Activated CD4-positive, alpha-beta memory T cell treated with anti-CD3 and anti-CD28 coated beads for 36 hours (primary cell): ENCODE measurements around the gene MRI1. TPM values are rescaled to one million over a fixed set of nuclear protein-coding genes. Genes with fewer than 3 reads are reported as not detected.

Source experiments
- CTCF ChIA-PET: fragments of 350-600 bp; sonication (Branson Sonifier 250); formaldehyde crosslinking; loops from one replicate; lab custom pipeline; 2021; ENCODE audit warnings: antibody characterized with exemption, inconsistent platforms; lab: Charles Lee
- POLR2A ChIA-PET: fragments of 350-600 bp; sonication (Branson Sonifier 250); formaldehyde crosslinking; loops from one replicate; lab custom pipeline; 2021; ENCODE audit warnings: antibody characterized with exemption; lab: Charles Lee
- DNase-seq: peaks from one replicate; pipeline ENCODE4 v3.0.0-alpha.2; 2020
- H3K27ac Mint-ChIP-seq: one replicate; pipeline ENCODE4 v1.8.0; 2021; ENCODE audit warnings: mixed read lengths
- H3K27me3 Mint-ChIP-seq: one replicate; pipeline ENCODE4 v1.8.0; 2021; ENCODE audit warnings: mixed read lengths
- H3K36me3 Mint-ChIP-seq: one replicate; pipeline ENCODE4 v1.8.0; 2021; ENCODE audit warnings: mixed read lengths
- H3K4me1 Mint-ChIP-seq: one replicate; pipeline ENCODE4 v1.8.0; 2021; ENCODE audit warnings: low read depth, mixed read lengths
- H3K4me3 Mint-ChIP-seq: one replicate; pipeline ENCODE4 v1.8.0; 2021; ENCODE audit warnings: mild to moderate bottlenecking, mixed read lengths
- H3K9me3 Mint-ChIP-seq: one replicate; pipeline ENCODE4 v1.8.0; 2021; ENCODE audit warnings: mixed read lengths
- intact Hi-C: fragments of 100-400 bp; cut with micrococcal nuclease; formaldehyde crosslinking; loops from one replicate; pipeline ENCODE4 v1.15.1; 2023
- total RNA-seq, 2 experiments: library from RNA; stranded (reverse); gene quantifications; one replicate each; pipeline ENCODE4 v1.2.3, GENCODE V29; 2021

The MRI1 gene
- total RNA-seq, 2 experiments from 2014 or later = 17.7 to 19.3 TPM

- H3K36me3 Mint-ChIP-seq = peaks cover 24% of the 10 kb centered on the region
- no peak for DNase-seq
- ChIA-PET POLR2A (interaction anchor here (0.6 kb wide), 1 partner anchor 607 kb away, joined by 3 read pairs; no protein-coding TSS in a partner anchor), CTCF (no interaction called here)
- no peak overlapping the region for H3K4me3 Mint-ChIP-seq
- no peak overlapping the region for H3K27ac Mint-ChIP-seq
- no peaks in the 10 kb centered on the region for H3K27me3 Mint-ChIP-seq
- H3K4me1 Mint-ChIP-seq = peaks cover 11% of the 10 kb centered on the region
- no peaks in the 10 kb centered on the region for H3K9me3 Mint-ChIP-seq
- intact Hi-C loops = no loop called here
Observed at GRCh38 chr19:13762635-13763235, 1.6 kb upstream of the MRI1 start.

- CTCF ChIA-PET = no interaction called here
- Mint-ChIP-seq H3K36me3 (peaks cover 19% of the 10 kb centered on the region), H3K27ac (no peak overlapping the region), H3K4me3 (peak overlapping the region; percentile 57), H3K27me3 (no peaks in the 10 kb centered on the region), H3K9me3 (no peaks in the 10 kb centered on the region), H3K4me1 (peaks cover 11% of the 10 kb centered on the region)
- no peak for DNase-seq
- intact Hi-C loops = no loop called here
- POLR2A ChIA-PET = interaction anchor here (0.6 kb wide), 1 partner anchor 608 kb away, joined by 3 read pairs; no protein-coding TSS in a partner anchor
Observed at GRCh38 chr19:13763265-13763664, 1.1 kb upstream of the MRI1 start.

GRCh38 chr19:13764821-13765394 is 586 bp downstream of the MRI1 start:
- H3K27me3 Mint-ChIP-seq = no peaks in the 10 kb centered on the region
- no peaks in the 10 kb centered on the region for H3K9me3 Mint-ChIP-seq
- peaks cover 11% of the 10 kb centered on the region for H3K4me1 Mint-ChIP-seq
- ChIA-PET CTCF (interaction anchor here (1.1 to 1.4 kb wide), 2 partner anchors 44 to 98 kb away, joined by 4 to 5 read pairs; no protein-coding TSS in a partner anchor), POLR2A (interaction anchor here (0.6 to 2.4 kb wide), 4 partner anchors 10 to 83 kb away, joined by 3 to 14 read pairs (median 5); partner anchors contain the start of gene C19orf53)
- DNase-seq = peak; percentile 53
- H3K4me3 Mint-ChIP-seq = peak overlapping the region; percentile 77
- H3K36me3 Mint-ChIP-seq = peaks cover 13% of the 10 kb centered on the region
- intact Hi-C loops = no loop called here
- no peak overlapping the region for H3K27ac Mint-ChIP-seq

- H3K4me3 Mint-ChIP-seq = peak overlapping the region; percentile 77
- intact Hi-C loops = no loop called here
- CTCF ChIA-PET = interaction anchor here (1.1 to 1.4 kb wide), 2 partner anchors 45 to 97 kb away, joined by 4 to 5 read pairs; no protein-coding TSS in a partner anchor
- peaks cover 13% of the 10 kb centered on the region for H3K36me3 Mint-ChIP-seq
- no peak for DNase-seq
- POLR2A ChIA-PET = interaction anchor here (1.0 to 2.4 kb wide), 3 partner anchors 9 to 23 kb away, joined by 3 to 14 read pairs (median 7); partner anchors contain the start of gene C19orf53
- H3K27ac Mint-ChIP-seq = peak overlapping the region; percentile 1
- H3K9me3 Mint-ChIP-seq = no peaks in the 10 kb centered on the region
- H3K27me3 Mint-ChIP-seq = no peaks in the 10 kb centered on the region
- peaks cover 11% of the 10 kb centered on the region for H3K4me1 Mint-ChIP-seq
Observed at GRCh38 chr19:13765395-13766094, 1.2 kb downstream of the MRI1 start.

GRCh38 chr19:13766095-13766481 is 1.8 kb downstream of the MRI1 start:
- Mint-ChIP-seq H3K4me3 (no peak overlapping the region), H3K36me3 (peaks cover 13% of the 10 kb centered on the region), H3K4me1 (peaks cover 11% of the 10 kb centered on the region), H3K27ac (no peak overlapping the region), H3K9me3 (no peaks in the 10 kb centered on the region), H3K27me3 (no peaks in the 10 kb centered on the region)
- ChIA-PET POLR2A (interaction anchor here (2.4 kb wide), 1 partner anchor 8 kb away, joined by 14 read pairs; the partner anchor contains the start of gene C19orf53), CTCF (interaction anchor here (1.1 kb wide), 1 partner anchor 96 kb away, joined by 3 read pairs; no protein-coding TSS in a partner anchor)
- intact Hi-C loops = no loop called here
- DNase-seq = no peak

GRCh38 chr19:13768510-13768909 is 4.2 kb downstream of the MRI1 start:
- Mint-ChIP-seq H3K4me3 (no peak overlapping the region), H3K27ac (no peak overlapping the region), H3K4me1 (peaks cover 10% of the 10 kb centered on the region), H3K9me3 (no peaks in the 10 kb centered on the region), H3K36me3 (peaks cover 3% of the 10 kb centered on the region), H3K27me3 (no peaks in the 10 kb centered on the region)
- no peak for DNase-seq
- ChIA-PET CTCF (no interaction called here), POLR2A (interaction anchor here (0.8 kb wide), 1 partner anchor 36 kb away, joined by 3 read pairs; no protein-coding TSS in a partner anchor)
- intact Hi-C loops = no loop called here

GRCh38 chr19:13770013-13770635 is 5.8 kb downstream of the MRI1 start:
- H3K27me3 Mint-ChIP-seq = no peaks in the 10 kb centered on the region
- POLR2A ChIA-PET = no interaction called here
- CTCF ChIA-PET = interaction anchor here (1.9 kb wide), 1 partner anchor 92 kb away, joined by 5 read pairs; no protein-coding TSS in a partner anchor
- H3K36me3 Mint-ChIP-seq = peaks cover 4% of the 10 kb centered on the region
- no peak for DNase-seq
- intact Hi-C loops = loop anchor here (10.0 kb wide), 1 partner anchor 315 kb away; the partner anchor contains the start of gene C19orf67
- H3K4me3 Mint-ChIP-seq = no peak overlapping the region
- peaks cover 12% of the 10 kb centered on the region for H3K4me1 Mint-ChIP-seq
- no peak overlapping the region for H3K27ac Mint-ChIP-seq
- H3K9me3 Mint-ChIP-seq = no peaks in the 10 kb centered on the region

GRCh38 chr19:13774217-13775191 is 10.2 kb downstream of the MRI1 start, which contains the start of gene C19orf53:
C19orf53 (plus strand) TSS chr19:13774456; CDS start chr19:13774478, 22 bp downstream.
- Mint-ChIP-seq H3K9me3 (no peaks in the 10 kb centered on the region), H3K27ac (peak within 1 kb of the TSS; percentile 96), H3K36me3 (peaks cover 12% of the 10 kb centered on the region), H3K4me3 (peak within 1 kb of the TSS; percentile 96), H3K27me3 (no peaks in the 10 kb centered on the region), H3K4me1 (peaks cover 21% of the 10 kb centered on the region)
- intact Hi-C loops = loop anchor here (10.0 kb wide), 1 partner anchor 310 kb away; the partner anchor contains the start of gene C19orf67
- ChIA-PET CTCF (interaction anchor here (0.6 to 3.5 kb wide), 8 partner anchors 9 to 216 kb away, joined by 3 to 30 read pairs (median 8); a partner anchor contains a TSS), POLR2A (interaction anchor here (0.6 to 2.6 kb wide), 14 partner anchors 9 to 610 kb away, joined by 3 to 14 read pairs (median 6); partner anchors contain the start of genes MRI1 and ZSWIM4)
- peak; percentile 93 for DNase-seq

GRCh38 chr19:13778398-13778797 is 14.1 kb downstream of the MRI1 start:
- Mint-ChIP-seq H3K27ac (no peak overlapping the region), H3K4me1 (peaks cover 40% of the 10 kb centered on the region), H3K4me3 (no peak overlapping the region), H3K9me3 (no peaks in the 10 kb centered on the region), H3K27me3 (no peaks in the 10 kb centered on the region), H3K36me3 (peaks cover 12% of the 10 kb centered on the region)
- no peak for DNase-seq
- POLR2A ChIA-PET = no interaction called here
- CTCF ChIA-PET = interaction anchor here (4.1 kb wide), 1 partner anchor 84 kb away, joined by 20 read pairs; no protein-coding TSS in a partner anchor
- intact Hi-C loops = loop anchor here (10.0 kb wide), 1 partner anchor 306 kb away; the partner anchor contains the start of gene C19orf67

- Mint-ChIP-seq H3K9me3 (no peaks in the 10 kb centered on the region), H3K36me3 (peaks cover 12% of the 10 kb centered on the region), H3K27me3 (no peaks in the 10 kb centered on the region), H3K27ac (no peak overlapping the region), H3K4me3 (no peak overlapping the region), H3K4me1 (peaks cover 43% of the 10 kb centered on the region)
- no peak for DNase-seq
- CTCF ChIA-PET = interaction anchor here (4.1 kb wide), 1 partner anchor 83 kb away, joined by 20 read pairs; no protein-coding TSS in a partner anchor
- intact Hi-C loops = loop anchor here (10.0 kb wide), 1 partner anchor 306 kb away; the partner anchor contains the start of gene C19orf67
- POLR2A ChIA-PET = no interaction called here
Observed at GRCh38 chr19:13778847-13779246, 14.5 kb downstream of the MRI1 start.
